Stimulated activated naive B cell treated with anti-CD40 and anti-IgM and Interleukin-4, amounts not matched to agents 10 μg/mL and 1 μg/mL and 100 μg/mL, for 72 hours (primary cell): ENCODE measurements around the gene KANSL1.
"Not testable (repeated sequence)": the region's sequence is repeated elsewhere in the genome, so short reads cannot be mapped to it uniquely, and the experiment has no call there.

Experiments
- ATAC-seq, 2 donors: fragments of 150-1000 bp; cut with Tn5 transposase; replicated peaks; 2 replicates each; pipeline ENCODE4 v1.10.0; 2021; ENCODE audit warnings: moderate library complexity in 1 of 2
- DNase-seq: peaks from one replicate; pipeline ENCODE4 v3.0.0; 2021
- H3K27ac Mint-ChIP-seq: one replicate; pipeline ENCODE4 v1.8.0; 2022; ENCODE audit warnings: mild to moderate bottlenecking, mixed read lengths
- H3K27me3 Mint-ChIP-seq, 2 donors: one replicate each; pipeline ENCODE4 v1.8.0; 2022; ENCODE audit warnings: mixed read lengths in 2 of 2
- H3K36me3 Mint-ChIP-seq, 2 donors: one replicate each; pipeline ENCODE4 v1.8.0; 2022; ENCODE audit warnings: mixed read lengths in 2 of 2, mild to moderate bottlenecking in 1 of 2
- H3K4me1 Mint-ChIP-seq, 2 donors: one replicate each; pipeline ENCODE4 v1.8.0; 2022; ENCODE audit warnings: mixed read lengths in 2 of 2, mild to moderate bottlenecking in 1 of 2
- H3K4me3 Mint-ChIP-seq, 2 donors: one replicate each; pipeline ENCODE4 v1.8.0; 2022; ENCODE audit warnings: mild to moderate bottlenecking in 2 of 2, mixed read lengths in 2 of 2, moderate library complexity in 1 of 2
- H3K9me3 Mint-ChIP-seq, 2 donors: one replicate each; pipeline ENCODE4 v1.8.0; 2022; ENCODE audit warnings: mixed read lengths in 2 of 2, mild to moderate bottlenecking in 1 of 2

The KANSL1 gene

DNA sequence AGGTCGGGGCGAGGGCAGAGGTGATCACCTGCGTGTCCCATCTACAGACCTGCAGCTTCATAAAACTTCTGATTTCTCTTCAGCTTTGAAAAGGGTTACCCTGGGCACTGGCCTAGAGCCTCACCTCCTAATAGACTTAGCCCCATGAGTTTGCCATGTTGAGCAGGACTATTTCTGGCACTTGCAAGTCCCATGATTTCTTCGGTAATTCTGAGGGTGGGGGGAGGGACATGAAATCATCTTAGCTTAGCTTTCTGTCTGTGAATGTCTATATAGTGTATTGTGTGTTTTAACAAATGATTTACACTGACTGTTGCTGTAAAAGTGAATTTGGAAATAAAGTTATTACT lies 165.3 kb downstream of the KANSL1 start:
- Mint-ChIP-seq H3K4me3 (no peak overlapping the region), H3K27me3 (no peaks in the 10 kb centered on the region), H3K36me3 (peaks cover 48 to 74% of the 10 kb centered on the region in 2 donors), H3K9me3 (no peaks in the 10 kb centered on the region), H3K4me1 (peaks cover 43 to 44% of the 10 kb centered on the region in 2 donors), H3K27ac (peak overlapping the region; percentile 84)
- ATAC-seq (no peak), DNase-seq (no peak)

DNA sequence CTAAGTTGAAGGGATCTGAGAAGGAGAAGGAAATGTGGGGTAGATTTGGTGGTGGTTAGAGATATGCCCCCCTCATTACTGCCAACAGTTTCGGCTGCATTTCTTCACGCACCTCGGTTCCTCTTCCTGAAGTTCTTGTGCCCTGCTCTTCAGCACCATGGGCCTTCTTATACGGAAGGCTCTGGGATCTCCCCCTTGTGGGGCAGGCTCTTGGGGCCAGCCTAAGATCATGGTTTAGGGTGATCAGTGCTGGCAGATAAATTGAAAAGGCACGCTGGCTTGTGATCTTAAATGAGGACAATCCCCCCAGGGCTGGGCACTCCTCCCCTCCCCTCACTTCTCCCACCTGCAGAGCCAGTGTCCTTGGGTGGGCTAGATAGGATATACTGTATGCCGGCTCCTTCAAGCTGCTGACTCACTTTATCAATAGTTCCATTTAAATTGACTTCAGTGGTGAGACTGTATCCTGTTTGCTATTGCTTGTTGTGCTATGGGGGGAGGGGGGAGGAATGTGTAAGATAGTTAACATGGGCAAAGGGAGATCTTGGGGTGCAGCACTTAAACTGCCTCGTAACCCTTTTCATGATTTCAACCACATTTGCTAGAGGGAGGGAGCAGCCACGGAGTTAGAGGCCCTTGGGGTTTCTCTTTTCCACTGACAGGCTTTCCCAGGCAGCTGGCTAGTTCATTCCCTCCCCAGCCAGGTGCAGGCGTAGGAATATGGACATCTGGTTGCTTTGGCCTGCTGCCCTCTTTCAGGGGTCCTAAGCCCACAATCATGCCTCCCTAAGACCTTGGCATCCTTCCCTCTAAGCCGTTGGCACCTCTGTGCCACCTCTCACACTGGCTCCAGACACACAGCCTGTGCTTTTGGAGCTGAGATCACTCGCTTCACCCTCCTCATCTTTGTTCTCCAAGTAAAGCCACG lies 165.9 kb downstream of the KANSL1 start:
- Mint-ChIP-seq H3K4me3 (no peak overlapping the region), H3K27ac (peak overlapping the region; percentile 93), H3K27me3 (no peaks in the 10 kb centered on the region), H3K9me3 (no peaks in the 10 kb centered on the region), H3K4me1 (peaks cover 44 to 46% of the 10 kb centered on the region in 2 donors), H3K36me3 (peaks cover 52 to 73% of the 10 kb centered on the region in 2 donors)
- peak in 1 of 2 donors; percentile 6 for ATAC-seq
- no peak for DNase-seq

DNA sequence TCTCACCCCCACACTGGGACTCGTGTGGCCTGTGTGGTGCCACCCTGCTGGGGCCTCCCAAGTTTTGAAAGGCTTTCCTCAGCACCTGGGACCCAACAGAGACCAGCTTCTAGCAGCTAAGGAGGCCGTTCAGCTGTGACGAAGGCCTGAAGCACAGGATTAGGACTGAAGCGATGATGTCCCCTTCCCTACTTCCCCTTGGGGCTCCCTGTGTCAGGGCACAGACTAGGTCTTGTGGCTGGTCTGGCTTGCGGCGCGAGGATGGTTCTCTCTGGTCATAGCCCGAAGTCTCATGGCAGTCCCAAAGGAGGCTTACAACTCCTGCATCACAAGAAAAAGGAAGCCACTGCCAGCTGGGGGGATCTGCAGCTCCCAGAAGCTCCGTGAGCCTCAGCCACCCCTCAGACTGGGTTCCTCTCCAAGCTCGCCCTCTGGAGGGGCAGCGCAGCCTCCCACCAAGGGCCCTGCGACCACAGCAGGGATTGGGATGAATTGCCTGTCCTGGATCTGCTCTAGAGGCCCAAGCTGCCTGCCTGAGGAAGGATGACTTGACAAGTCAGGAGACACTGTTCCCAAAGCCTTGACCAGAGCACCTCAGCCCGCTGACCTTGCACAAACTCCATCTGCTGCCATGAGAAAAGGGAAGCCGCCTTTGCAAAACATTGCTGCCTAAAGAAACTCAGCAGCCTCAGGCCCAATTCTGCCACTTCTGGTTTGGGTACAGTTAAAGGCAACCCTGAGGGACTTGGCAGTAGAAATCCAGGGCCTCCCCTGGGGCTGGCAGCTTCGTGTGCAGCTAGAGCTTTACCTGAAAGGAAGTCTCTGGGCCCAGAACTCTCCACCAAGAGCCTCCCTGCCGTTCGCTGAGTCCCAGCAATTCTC lies 166.8 kb downstream of the KANSL1 start:
- ATAC-seq: peak; percentile 55 to 61
- Mint-ChIP-seq H3K9me3 (no peaks in the 10 kb centered on the region), H3K4me3 (peak overlapping the region; percentile 54 to 66), H3K27ac (peak overlapping the region; percentile 93), H3K27me3 (no peaks in the 10 kb centered on the region), H3K36me3 (peaks cover 46 to 64% of the 10 kb centered on the region in 2 donors), H3K4me1 (peaks cover 44 to 46% of the 10 kb centered on the region in 2 donors)
- DNase-seq: peak; percentile 34

DNA sequence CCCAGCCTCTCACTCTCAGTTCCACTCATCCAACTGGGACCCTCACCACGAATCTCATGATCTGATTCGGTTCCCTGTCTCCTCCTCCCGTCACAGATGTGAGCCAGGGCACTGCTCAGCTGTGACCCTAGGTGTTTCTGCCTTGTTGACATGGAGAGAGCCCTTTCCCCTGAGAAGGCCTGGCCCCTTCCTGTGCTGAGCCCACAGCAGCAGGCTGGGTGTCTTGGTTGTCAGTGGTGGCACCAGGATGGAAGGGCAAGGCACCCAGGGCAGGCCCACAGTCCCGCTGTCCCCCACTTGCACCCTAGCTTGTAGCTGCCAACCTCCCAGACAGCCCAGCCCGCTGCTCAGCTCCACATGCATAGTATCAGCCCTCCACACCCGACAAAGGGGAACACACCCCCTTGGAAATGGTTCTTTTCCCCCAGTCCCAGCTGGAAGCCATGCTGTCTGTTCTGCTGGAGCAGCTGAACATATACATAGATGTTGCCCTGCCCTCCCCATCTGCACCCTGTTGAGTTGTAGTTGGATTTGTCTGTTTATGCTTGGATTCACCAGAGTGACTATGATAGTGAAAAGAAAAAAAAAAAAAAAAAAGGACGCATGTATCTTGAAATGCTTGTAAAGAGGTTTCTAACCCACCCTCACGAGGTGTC lies 167.6 kb downstream of the KANSL1 start:
- Mint-ChIP-seq H3K27me3 (no peaks in the 10 kb centered on the region), H3K4me1 (peaks cover 47 to 52% of the 10 kb centered on the region in 2 donors), H3K9me3 (no peaks in the 10 kb centered on the region), H3K27ac (peak overlapping the region; percentile 93), H3K36me3 (peaks cover 44 to 57% of the 10 kb centered on the region in 2 donors), H3K4me3 (peak overlapping the region; percentile 54 to 66)
- ATAC-seq: peak in 1 of 2 donors; percentile 40
- DNase-seq: no peak

DNA sequence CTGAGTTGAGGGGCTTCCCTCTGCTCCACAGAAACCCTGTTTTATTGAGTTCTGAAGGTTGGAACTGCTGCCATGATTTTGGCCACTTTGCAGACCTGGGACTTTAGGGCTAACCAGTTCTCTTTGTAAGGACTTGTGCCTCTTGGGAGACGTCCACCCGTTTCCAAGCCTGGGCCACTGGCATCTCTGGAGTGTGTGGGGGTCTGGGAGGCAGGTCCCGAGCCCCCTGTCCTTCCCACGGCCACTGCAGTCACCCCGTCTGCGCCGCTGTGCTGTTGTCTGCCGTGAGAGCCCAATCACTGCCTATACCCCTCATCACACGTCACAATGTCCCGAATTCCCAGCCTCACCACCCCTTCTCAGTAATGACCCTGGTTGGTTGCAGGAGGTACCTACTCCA lies 168.2 kb downstream of the KANSL1 start:
- Mint-ChIP-seq H3K27me3 (no peaks in the 10 kb centered on the region), H3K27ac (peak overlapping the region; percentile 93), H3K9me3 (no peaks in the 10 kb centered on the region), H3K36me3 (peaks cover 38 to 57% of the 10 kb centered on the region in 2 donors), H3K4me1 (peaks cover 49 to 54% of the 10 kb centered on the region in 2 donors), H3K4me3 (no peak overlapping the region)
- ATAC-seq (no peak), DNase-seq (no peak)

DNA sequence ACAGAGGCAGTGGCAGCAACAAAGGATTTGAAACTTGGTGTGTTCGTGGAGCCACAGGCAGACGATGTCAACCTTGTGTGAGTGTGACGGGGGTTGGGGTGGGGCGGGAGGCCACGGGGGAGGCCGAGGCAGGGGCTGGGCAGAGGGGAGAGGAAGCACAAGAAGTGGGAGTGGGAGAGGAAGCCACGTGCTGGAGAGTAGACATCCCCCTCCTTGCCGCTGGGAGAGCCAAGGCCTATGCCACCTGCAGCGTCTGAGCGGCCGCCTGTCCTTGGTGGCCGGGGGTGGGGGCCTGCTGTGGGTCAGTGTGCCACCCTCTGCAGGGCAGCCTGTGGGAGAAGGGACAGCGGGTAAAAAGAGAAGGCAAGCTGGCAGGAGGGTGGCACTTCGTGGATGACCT lies 168.6 kb downstream of the KANSL1 start:
- no peak for ATAC-seq
- H3K27ac Mint-ChIP-seq: no peak overlapping the region
- no peaks in the 10 kb centered on the region for H3K9me3 Mint-ChIP-seq
- H3K27me3 Mint-ChIP-seq: no peaks in the 10 kb centered on the region
- peaks cover 48 to 57% of the 10 kb centered on the region in 2 donors for H3K4me1 Mint-ChIP-seq
- no peak for DNase-seq
- peaks cover 35 to 53% of the 10 kb centered on the region in 2 donors for H3K36me3 Mint-ChIP-seq
- H3K4me3 Mint-ChIP-seq: no peak overlapping the region

DNA sequence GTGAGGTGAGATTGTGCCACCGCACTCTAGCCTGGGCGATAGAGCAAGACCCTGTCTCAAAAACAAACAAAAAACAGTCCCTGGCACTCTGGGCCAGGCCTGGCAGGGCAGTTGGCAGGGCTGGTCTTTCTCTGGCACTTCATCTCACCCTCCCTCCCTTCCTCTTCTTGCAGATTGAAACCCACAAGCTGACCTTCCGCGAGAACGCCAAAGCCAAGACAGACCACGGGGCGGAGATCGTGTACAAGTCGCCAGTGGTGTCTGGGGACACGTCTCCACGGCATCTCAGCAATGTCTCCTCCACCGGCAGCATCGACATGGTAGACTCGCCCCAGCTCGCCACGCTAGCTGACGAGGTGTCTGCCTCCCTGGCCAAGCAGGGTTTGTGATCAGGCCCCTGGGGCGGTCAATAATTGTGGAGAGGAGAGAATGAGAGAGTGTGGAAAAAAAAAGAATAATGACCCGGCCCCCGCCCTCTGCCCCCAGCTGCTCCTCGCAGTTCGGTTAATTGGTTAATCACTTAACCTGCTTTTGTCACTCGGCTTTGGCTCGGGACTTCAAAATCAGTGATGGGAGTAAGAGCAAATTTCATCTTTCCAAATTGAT lies 169.3 kb downstream of the KANSL1 start:
- DNase-seq (no peak), ATAC-seq (no peak)
- H3K27ac Mint-ChIP-seq: peak overlapping the region; percentile 84

DNA sequence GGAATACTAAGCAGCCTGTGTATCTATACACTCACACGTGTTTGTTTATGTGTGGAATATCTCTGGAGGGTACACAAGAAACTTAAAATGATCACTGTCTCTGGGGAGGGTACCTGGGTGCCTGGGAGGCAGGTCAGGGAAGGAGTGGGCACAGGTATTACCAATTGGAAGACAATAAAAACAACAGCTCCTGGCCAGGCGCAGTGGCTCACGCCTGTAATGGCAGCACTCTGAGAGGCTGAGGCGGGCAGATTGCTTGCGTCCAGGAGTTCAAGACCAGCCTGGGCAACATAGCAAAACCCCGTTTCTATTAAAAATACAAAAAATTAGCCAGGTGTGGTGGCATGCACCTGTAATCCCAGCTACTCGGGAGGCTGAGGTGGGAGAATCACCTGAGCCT lies 169.9 kb downstream of the KANSL1 start:
- ATAC-seq, H3K27ac Mint-ChIP-seq, H3K9me3 Mint-ChIP-seq, DNase-seq, H3K4me3 Mint-ChIP-seq, H3K27me3 Mint-ChIP-seq: not testable (repeated sequence)
- Mint-ChIP-seq H3K4me1 (peaks cover 51 to 59% of the 10 kb centered on the region in 2 donors), H3K36me3 (peaks cover 33 to 54% of the 10 kb centered on the region in 2 donors)

More for the DNA sequence above, 169.3 kb downstream of the KANSL1 start:
- H3K27me3 Mint-ChIP-seq: no peaks in the 10 kb centered on the region
- no peak overlapping the region for H3K4me3 Mint-ChIP-seq
- no peaks in the 10 kb centered on the region for H3K9me3 Mint-ChIP-seq
- peaks cover 30 to 49% of the 10 kb centered on the region in 2 donors for H3K36me3 Mint-ChIP-seq
- peaks cover 46 to 56% of the 10 kb centered on the region in 2 donors for H3K4me1 Mint-ChIP-seq

DNA sequence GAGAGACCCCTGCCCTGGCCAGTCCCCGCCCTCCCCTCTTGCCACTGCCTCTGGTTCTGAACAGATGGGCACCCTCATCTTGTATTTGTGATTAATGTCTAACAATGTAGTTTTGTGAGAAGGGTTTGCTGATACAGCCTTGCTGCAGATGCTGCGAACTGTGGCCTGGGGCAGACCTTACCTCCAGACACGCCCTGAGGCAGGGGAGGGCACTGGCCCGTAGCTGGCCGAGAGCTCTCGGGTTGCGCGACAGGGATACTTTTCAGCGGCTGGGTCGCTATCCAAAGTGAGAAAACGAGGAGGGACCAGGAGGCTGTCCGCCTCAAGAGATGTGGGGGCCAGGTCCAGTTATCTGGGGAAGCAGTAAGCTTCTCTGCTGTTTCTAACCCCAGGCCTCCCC lies 172.2 kb downstream of the KANSL1 start:
- peak overlapping the region; percentile 76 for H3K27ac Mint-ChIP-seq
- no peak for DNase-seq
- peaks cover 0 to 6% of the 10 kb centered on the region in 2 donors for H3K9me3 Mint-ChIP-seq
- peaks cover 35 to 39% of the 10 kb centered on the region in 2 donors for H3K4me1 Mint-ChIP-seq
- peaks cover 29 to 43% of the 10 kb centered on the region in 2 donors for H3K36me3 Mint-ChIP-seq
- peak in 1 of 2 donors; percentile 1 for ATAC-seq
- H3K4me3 Mint-ChIP-seq: no peak overlapping the region
- no peaks in the 10 kb centered on the region for H3K27me3 Mint-ChIP-seq

DNA sequence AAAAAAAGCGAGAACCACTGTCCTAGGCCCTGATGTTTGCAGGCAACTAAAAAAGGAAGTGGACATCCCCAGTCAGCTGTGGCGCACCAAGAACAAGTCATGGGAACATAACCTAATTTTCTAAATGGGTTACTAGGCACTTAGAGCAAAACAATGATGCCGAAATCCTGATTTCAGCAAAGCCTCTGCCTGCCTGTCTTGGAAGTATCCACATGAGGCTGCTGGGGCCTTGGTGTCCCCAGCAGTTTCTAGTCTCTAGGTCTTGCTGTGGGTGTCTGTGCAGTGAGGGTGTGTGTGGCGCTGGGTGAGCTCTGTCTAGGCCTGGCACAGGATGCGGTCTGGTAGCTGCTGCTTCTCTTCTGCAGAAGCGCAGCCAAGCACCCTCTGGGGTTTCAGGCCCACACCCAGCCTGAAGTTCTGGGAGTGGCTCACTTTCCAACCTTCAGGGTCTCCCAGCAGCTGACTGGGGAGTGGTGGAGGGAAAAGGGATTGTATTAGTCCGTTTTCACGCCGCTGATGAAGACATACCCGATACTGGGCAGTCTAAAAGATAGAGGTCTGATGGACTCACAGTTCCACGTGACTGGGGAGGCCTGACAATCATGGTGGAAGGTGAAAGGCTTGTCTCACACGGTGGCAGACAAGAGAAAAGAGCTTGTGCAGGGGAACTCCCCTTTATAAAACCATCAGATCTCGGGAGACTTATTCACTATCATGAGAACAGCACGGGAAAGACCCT lies 173.0 kb downstream of the KANSL1 start:
- H3K27me3 Mint-ChIP-seq: no peaks in the 10 kb centered on the region
- ATAC-seq (peak; percentile 95 to 97), DNase-seq (peak; percentile 63)
- peaks cover 0 to 6% of the 10 kb centered on the region in 2 donors for H3K9me3 Mint-ChIP-seq
- peak overlapping the region; percentile 28 to 52 for H3K4me3 Mint-ChIP-seq
- peaks cover 28 to 31% of the 10 kb centered on the region in 2 donors for H3K4me1 Mint-ChIP-seq
- peaks cover 22 to 35% of the 10 kb centered on the region in 2 donors for H3K36me3 Mint-ChIP-seq
- H3K27ac Mint-ChIP-seq: peak overlapping the region; percentile 98

DNA sequence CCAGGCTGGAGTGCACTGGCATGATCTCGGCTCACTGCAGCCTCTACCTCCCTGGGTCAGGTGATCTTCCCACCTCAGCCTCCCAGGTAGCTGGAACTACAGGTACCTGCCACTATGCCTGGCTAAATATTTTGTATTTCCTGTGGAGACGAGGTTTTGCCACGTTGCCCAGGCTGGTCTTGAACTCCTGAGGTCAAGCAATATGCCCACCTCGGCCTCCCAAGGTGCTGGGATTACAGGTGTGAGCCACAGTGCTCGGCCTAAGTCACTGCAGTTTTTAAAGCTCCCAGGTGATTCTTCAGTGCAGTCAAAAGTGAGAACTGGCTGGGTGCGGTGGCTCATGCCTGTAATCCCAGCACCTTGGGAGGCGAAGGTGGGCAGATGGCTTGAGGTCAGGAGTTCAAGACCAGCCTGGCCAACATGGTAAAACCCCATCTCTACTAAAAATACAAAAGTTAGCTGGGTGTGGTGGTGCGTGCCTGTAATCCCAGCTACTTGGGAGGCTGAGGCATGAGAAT lies 173.8 kb downstream of the KANSL1 start:
- H3K27me3 Mint-ChIP-seq, ATAC-seq, H3K9me3 Mint-ChIP-seq, H3K4me3 Mint-ChIP-seq, DNase-seq: not testable (repeated sequence)
- peaks cover 19 to 30% of the 10 kb centered on the region in 2 donors for H3K36me3 Mint-ChIP-seq
- peaks cover 27 to 30% of the 10 kb centered on the region in 2 donors for H3K4me1 Mint-ChIP-seq
- peak overlapping the region; percentile 98 for H3K27ac Mint-ChIP-seq

DNA sequence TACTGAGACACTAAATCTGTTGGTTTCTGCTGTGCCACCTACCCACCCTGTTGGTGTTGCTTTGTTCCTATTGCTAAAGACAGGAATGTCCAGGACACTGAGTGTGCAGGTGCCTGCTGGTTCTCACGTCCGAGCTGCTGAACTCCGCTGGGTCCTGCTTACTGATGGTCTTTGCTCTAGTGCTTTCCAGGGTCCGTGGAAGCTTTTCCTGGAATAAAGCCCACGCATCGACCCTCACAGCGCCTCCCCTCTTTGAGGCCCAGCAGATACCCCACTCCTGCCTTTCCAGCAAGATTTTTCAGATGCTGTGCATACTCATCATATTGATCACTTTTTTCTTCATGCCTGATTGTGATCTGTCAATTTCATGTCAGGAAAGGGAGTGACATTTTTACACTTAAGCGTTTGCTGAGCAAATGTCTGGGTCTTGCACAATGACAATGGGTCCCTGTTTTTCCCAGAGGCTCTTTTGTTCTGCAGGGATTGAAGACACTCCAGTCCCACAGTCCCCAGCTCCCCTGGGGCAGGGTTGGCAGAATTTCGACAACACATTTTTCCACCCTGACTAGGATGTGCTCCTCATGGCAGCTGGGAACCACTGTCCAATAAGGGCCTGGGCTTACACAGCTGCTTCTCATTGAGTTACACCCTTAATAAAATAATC lies 179.6 kb downstream of the KANSL1 start:
- Mint-ChIP-seq H3K4me3 (no peak overlapping the region), H3K27me3 (peaks cover 0 to 10% of the 10 kb centered on the region in 2 donors), H3K36me3 (peaks cover 2 to 4% of the 10 kb centered on the region in 2 donors), H3K4me1 (peaks cover 4 to 5% of the 10 kb centered on the region in 2 donors), H3K9me3 (peaks cover 0 to 3% of the 10 kb centered on the region in 2 donors), H3K27ac (no peak overlapping the region)
- no peak for DNase-seq
- ATAC-seq: no peak
